NCI-H187 treated with DMSO at 0.1 percent for 48 hours (cell line): ENCODE measurements around the gene FAM222B.
"Not testable (repeated sequence)": the region's sequence is repeated elsewhere in the genome, so short reads cannot be mapped to it uniquely, and the experiment has no call there.

Experiments
- DNase-seq: peaks from one replicate; lab custom pipeline; 2025; lab: John Stamatoyannopoulos, UW

The FAM222B gene

DNA sequence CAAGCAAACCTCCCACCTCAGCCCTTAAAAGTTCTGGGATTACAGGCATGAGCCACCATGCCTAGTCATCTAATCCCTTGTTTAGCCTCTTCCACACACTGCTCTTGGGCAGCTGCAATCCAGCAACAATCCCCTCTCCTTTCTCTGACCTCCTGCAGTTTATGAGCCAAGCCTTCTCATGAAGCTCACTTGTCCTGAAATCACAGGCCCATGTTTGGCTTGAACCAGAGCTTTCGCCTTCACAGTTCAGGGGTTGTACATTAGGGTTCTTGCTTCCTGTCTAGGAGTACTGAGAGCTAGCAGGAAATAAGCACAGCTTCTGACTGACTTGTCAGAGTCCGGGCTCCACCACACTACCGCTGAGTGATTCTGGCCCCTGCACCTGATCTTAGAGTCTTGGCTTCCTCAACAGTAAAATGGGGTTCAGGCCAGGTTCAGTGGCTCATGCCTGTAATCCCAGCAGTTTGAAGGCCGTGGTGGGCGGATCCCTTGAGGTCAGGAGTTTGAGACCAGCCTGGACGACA is 28.5 kb upstream of the FAM222B start:
- DNase-seq: no peak

GRCh38 chr17:28867276-28867675 is 24.7 kb upstream of the FAM222B start:
- no peak for DNase-seq

- DNase-seq: no peak
These were observed 23.6 kb upstream of the FAM222B start for GRCh38 chr17:28865946-28866752.

DNA sequence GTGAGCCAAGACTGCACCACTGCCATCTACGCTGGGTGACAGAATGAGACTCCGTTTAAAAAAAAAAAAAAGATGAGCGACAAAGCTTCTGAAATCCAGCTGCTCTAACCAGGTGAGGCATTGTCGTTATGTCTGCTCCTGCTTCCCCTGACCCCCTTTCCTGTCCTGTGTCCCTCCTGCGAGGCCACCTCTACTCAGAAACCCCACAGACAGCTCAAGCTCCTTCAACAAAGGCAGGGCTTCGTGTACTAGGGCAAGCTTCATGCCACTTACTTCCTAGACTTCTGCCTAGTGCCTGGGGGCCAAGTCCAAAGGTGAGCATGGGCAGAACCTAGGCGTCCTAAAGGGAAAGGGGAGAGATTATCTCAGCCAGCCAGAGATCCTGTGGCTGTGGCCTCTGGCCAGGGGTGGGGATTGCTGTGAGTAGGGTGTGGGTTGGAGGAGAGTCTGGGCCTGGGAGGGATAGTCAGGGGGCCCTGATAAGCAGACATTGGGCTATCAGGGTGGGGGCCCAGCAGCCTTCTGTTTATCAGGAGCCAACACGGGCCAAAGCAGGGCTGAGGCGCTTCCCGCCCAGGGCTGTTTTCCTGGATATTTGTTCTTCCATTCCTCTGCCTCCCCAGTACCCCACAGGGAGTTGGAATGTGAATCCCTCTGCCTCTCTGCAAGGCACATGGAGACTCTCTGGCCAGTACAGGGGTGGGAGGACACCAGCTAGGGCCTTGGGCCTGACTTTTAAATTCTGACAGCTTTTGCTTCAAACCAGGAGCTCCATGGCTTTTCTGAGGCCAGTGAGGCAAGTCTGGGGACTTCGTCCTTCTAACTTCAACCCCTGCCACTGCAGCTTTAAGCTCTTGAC is 22.6 kb upstream of the FAM222B start:
- no peak for DNase-seq

GRCh38 chr17:28863953-28864352 is 21.4 kb upstream of the FAM222B start:
- DNase-seq: no peak

GRCh38 chr17:28862561-28862960 is 20.0 kb upstream of the FAM222B start:
- DNase-seq: no peak

DNA sequence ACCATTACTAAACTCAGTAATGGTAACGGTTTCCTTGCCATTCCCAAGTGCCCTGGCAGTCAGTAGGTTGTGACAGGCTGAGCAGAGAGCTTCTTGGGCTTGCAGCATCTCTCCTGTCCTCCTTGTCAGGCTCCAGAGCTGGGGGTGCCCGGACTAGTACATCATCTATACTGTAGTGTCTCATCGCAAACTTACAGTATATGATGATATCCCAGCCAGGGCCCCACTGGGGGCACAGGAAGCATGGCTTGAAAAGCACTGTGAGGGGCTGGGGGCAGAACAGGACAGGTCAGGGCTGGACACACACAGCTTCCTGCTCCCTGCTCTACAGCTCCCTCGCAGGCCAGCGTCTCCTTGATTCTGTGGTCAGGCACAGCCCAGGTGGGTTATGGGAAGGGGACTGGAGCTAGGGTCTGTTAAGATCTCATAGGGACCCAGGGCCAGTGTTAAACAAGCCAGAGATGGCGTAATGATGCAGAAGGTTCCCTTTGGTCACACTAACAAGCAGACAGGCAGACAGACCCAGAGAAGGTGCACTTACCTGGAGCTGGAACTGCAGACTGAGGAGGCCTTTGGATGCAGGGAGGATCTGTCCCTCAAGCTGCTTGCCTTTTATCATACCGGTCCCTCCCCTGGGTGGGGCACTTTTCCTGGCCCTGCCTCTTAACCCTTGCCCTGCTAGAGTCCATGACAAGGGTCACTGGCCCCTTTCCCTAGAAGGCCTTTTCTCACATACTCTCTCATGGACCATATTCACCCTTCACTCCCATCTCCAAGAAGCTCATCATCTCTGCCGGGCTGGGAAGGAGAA is 19.0 kb upstream of the FAM222B start:
- DNase-seq: no peak

DNA sequence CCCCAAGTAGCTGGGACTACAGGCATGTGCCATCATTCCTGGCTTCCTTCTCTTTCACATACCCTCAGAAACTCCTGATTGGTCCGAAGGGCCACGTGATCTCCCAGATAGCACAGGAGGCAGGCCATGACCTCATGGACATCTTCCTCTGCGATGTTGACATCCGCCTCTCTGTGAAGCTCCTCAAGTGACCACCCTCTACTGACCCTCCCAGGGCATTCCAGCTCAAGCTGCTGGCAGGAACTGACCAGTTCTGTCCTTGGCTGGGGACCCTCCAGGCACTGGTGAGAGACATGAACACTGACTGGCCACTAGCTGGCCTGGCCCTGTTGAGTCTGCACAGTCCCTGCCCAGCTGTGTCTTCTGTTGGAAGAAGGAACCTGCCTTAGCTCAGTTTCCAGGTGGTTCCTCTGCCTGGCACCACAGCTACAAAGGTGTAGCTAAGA is 17.8 kb upstream of the FAM222B start:
- no peak for DNase-seq

DNA sequence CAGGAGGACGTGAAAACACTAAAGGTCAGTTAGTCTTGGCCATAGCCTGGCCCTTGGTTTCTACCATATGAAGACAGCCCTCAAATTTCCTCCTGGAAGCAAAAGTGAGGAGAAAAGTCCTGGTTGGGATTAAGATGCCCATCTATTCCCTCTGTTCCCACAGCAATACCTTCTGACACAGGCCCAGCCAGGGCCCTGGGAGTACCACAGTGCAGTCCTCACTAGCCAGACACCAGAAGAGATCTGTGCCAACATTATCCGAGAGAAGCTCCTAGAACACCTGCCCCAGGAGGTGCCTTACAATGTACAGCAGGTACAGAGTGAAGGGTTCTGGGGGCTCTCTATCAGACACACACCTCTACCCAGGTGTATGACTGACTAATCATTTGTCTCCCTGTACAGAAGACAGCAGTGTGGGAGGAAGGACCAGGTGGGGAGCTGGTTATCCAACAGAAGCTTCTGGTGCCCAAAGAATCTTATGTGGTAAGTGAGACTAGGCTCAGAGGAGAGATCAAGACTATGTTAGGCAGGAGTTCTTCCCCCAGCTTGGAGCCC is 16.3 kb upstream of the FAM222B start:
- no peak for DNase-seq

DNA sequence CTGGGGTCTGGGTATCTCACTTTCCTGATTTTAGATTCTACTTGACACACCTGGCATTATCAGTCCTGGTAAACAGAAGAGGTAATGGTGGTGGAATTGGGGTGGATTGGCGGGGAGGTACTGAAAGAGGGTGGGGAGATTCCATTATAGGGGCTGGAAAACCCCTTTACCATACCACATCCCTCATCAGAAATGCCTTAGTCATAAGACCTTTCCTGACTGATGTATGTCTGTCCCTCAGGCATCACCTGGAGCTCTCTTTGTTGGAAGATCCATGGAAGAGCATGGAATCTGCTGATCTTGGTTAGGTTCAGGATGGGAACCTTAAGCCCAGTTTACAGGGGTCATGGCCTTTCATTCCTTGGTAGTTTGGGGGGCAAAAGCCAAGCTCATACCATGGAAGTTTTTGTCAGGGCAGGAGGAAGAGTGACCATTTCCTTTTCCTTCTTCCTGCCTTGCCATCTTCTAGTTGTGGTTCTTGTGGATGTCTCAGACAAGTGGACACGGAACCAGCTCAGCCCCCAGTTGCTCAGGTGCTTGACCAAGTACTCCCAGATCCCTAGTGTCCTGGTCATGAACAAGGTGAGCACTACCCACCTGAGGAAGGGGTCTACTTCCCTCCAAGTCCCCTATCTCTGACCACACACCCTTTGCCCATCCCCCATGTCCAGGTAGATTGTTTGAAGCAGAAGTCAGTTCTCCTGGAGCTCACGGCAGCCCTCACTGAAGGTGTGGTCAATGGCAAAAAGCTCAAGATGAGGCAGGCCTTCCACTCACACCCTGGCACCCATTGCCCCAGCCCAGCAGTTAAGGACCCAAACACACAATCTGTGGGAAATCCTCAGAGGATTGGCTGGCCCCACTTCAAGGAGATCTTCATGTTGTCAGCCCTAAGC is 15.6 kb upstream of the FAM222B start:
- DNase-seq: no peak

GRCh38 chr17:28856028-28856574 is 13.5 kb upstream of the FAM222B start:
- DNase-seq: no peak

- no peak for DNase-seq
These were observed 12.7 kb upstream of the FAM222B start for GRCh38 chr17:28855336-28855679.

DNA sequence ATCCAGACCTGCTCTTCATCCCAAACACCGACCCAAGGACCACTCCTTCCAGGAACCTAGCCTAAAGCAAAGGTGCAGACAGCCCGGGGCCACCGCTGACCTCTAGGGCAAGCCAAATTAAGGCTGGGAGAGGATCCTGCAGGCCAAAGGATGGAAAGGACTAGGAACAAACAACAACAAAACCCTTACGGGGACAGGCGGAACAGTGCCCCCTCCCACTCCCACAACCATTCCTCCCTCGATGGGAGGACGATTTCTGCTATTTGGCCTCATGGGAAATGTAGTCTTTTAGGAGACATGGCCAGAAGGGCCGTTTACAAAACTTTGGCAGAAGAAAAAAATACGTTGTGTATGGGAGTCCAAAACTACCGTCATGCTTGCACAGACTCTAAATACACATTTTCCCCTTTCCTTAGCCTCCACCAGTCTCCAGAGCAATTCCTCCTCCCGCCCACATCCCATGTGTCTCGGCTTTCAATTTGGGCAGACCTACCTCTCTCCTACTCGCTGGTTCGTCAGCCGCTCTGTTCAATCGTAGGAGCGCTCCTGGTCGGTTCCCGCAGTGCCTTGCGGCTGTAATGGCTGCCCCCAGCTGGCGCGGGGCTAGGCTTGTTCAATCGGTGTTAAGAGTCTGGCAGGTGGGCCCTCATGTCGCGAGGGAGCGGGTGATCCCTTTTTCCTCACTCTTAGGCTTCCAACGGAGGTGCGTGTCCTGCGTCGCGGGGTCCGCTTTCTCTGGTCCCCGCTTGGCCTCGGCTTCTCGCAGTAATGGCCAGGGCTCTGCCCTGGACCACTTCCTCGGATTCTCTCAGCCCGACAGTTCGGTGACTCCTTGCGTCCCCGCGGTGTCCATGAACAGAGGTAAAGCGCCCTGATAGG is 12.1 kb upstream of the FAM222B start, which contains the start of gene ERAL1:
Gene ERAL1, plus strand, starts transcription at position 560 of the 879 bp plus-strand sequence. Its CDS starts 19 bp downstream, at position 579.
- DNase-seq: peak; percentile 27

GRCh38 chr17:28853295-28853694 is 10.7 kb upstream of the FAM222B start:
- no peak for DNase-seq

GRCh38 chr17:28849281-28849680 is 6.7 kb upstream of the FAM222B start:
- DNase-seq: no peak

DNA sequence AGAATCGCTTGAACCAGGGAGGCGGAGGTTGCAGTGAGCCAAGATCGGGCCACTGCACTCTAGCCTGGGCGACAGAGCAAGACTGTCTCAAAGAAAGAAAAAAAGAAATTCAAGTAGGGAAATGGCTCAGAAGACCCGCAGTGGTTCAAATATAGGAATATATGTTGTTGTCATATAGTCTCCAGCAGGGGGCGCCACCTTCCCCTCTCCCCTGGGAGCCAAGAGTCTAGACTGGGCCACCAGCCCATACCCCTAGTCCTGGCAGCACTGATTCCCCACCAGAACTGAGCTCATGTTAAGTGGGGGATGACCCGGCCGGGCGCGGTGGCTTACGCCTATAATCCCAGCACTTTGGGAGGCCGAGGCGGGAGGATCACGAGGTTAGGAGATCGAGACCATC is 6.1 kb upstream of the FAM222B start:
- DNase-seq: not testable (repeated sequence)

- not testable (repeated sequence) for DNase-seq
These were observed 4.1 kb upstream of the FAM222B start for GRCh38 chr17:28846699-28847098.

DNA sequence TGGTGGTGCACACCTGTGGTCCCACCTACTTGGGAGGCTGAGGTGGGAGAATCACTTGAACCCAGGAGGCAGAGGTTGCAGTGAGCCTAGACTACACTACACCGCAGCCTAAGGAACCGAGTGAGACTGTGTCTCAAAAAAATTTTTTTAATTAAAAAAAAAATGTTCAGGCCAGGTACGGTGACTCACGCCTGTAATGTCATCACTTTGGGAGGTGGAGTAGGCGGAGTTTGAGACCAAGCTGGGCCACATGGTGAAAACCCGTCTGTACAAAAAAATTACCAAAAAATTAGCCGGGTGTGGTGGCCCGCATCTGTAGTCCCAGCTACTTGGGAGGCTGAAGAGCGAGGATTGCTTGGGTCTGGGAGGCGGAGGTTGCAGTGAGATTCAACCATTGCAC is 3.6 kb upstream of the FAM222B start:
- no peak for DNase-seq

- no peak for DNase-seq
These were observed 1.2 kb upstream of the FAM222B start for GRCh38 chr17:28843816-28844148.
